AG08396 (cell line): ENCODE data around the gene ASCC3.
"Not testable (repeated sequence)": the region's sequence is repeated elsewhere in the genome, so short reads cannot be mapped to it uniquely, and the experiment has no call there.

Source experiments
- DNase-seq: peaks from one replicate; pipeline ENCODE4 v3.0.0; 2012; ENCODE audit warnings: low spot score, mixed read lengths

ASCC3 gene

DNA sequence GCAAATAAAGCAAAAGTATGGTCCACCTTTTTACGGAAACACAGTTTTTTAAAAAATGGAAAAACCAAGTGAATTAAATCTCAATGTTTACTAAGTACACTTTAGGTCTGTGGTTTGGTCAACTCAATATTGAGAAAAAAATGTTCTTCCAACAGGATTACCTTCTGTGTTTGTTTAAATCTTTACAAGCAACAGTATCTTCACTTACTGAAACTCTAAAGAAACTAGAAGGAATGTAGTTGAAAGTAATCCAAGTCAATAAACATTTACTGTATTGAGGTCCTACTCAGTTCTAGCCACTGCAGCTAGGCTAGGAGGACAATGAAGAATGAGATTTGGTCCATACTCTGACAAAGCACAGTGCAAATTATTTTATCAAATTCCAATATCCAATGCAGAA is 80.1 kb downstream of the ASCC3 start:
- no peak for DNase-seq

DNA sequence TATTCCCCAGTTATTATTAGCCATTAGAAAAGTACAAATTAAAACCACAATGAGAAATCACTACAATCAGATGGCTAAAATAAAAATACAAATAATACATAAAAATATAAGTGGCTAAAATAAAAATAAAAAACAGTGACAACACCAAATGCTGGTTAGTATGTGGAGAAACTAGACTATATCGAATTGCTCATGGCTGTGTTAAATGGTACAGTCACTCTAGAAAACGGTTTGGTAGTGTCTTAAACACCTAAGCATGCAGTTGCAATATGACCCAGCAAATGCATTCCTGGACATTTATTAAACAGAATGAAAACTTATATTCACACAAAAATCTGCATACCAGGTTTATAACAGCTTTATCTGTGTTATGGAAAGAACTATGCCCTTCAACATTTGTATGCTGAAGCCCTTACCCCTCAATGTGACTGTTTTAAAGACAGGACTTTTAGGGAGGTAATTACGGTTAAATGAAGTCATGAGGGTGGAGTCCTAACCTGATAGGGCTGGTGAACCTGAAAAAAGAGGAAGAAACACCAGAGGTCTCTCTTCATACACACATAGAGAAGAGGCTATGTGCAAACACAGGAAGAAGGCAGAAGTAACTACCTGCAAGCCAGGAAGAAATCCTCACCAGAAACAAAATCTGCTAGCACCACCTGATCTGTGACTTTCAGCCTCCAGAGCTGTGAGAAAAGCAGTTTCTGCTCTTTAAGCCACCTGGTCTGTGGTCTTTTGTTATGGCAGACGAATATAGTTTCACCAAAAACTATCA is 84.9 kb downstream of the ASCC3 start:
- DNase-seq: no peak

GRCh38 chr6:100790084-100790483 is 91.0 kb downstream of the ASCC3 start:
- no peak for DNase-seq

DNA sequence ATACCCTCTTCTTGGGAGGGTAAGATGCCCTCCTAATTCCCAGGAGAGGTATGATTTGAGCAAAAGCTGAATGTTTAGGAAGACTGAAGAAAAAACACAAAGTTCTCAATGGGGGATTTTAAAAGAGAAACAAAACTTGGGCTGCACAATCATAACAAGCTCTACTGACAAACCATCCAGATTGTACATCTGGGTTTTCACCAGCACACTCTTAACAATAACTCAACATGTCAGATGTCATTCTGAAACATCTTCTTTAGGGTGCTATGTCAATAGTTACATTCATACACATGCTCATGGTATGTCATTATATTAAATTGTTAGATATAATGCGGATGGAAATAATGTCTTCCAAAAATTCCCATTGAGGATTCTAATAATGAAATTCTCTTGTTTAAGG is 95.1 kb downstream of the ASCC3 start:
- DNase-seq: no peak

GRCh38 chr6:100780648-100781047 is 100.5 kb downstream of the ASCC3 start:
- DNase-seq: no peak

DNA sequence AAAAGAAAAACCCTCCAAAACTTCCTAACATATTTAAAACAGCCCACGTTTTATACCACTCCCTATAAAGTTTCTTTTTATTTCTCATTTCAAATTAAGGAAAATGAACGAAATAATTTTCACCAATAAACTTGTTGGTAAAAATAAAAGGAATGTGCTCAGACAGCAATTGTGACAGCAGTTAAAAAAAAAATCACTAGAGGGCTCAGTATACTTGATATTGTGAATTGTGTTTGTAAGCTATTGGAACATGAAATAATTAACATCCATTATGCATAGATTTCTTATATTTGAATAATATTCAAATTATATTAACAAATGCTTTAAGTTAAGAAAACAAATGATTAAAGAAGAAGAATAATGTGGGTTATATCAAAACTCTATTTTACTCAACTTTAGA is 105.5 kb downstream of the ASCC3 start:
- DNase-seq: no peak

DNA sequence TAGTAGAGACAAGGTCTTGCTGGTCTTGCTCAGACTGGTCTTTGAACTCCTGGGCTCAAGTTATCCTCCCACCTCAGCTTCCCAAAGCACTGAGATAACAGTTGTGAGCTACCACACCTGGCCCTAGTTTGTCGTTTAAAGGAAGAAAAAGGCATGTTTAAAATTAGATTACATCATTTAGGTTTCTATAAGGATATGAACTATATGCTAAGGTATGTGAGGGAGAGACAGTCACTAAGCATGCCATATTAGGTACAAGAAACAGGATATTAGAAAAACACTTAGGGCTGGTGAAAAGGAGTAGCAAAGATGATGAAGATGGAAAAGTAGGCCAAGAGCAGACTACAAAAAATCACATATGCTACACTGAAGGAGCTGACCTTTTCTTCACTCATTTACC is 106.4 kb downstream of the ASCC3 start:
- no peak for DNase-seq

DNA sequence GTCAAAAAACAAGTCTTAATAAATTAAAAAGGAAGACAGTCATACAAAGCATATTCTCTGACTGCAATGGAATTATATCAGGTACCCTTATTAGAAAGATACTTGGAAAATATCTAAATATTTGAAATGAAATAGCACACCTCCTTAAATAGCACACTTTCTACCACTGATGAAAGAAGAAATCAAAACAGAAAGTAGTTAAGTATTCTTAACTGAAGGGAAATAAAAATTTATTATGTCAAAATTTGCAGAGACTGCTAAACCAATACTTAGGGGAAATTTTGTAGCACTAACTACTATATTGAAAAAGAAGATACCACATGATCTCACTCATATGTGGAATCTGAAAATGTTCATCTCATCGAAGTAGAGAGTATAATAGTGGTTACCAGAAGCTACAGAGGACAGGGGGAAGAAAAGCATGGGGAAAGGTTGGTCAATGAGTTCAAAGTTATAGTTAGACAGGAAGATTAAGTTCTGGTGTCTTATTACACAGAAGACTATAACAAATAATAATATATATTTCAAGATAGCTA is 112.2 kb downstream of the ASCC3 start:
- no peak for DNase-seq

DNA sequence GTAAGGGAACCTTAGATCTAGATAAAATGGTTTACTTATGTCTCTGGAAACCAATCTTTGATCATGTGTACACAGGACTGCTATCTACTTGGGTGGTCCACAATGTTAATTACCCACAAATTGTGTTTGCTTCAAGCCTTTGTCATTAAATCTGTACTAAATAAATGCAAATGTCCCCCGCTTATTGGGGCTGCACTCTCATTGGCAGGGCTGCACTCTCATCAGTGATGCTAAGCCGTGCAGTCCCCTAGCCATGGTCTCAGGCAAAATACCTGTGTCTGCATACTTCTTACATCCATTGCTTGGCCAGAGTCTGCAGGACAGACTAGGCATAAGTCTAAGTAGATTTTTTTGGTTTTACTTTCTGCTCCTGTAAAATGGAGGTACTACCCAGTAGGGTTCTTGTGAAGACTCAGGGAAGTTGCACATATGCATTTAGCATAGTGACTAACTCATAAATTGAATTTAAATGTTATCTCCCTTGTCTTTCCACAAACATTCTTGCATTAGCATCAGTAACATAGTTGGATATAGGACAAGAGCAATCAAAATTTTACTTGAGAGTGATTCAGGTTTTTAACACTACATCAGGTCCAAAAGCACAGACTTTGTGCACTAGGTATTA is 117.4 kb downstream of the ASCC3 start:
- DNase-seq: no peak

DNA sequence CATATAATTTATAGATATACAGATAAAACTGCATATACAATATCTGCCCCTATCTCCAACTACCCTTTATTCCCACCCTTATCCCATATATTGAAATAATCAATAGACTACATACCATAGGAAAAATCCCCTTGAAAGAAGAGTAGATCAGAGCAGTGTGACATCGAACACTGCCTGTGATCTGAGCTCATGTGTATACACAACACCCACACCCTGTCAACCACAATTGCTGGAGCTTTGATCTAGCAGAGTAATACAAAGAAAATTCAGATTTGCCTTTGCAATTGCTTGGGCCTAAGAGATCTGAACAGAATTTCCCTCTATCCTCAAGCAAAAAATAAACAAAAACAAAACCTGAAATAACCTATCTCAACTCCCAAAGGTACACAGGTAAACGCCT is 119.3 kb downstream of the ASCC3 start:
- no peak for DNase-seq

GRCh38 chr6:100758386-100758785 is 122.7 kb downstream of the ASCC3 start:
- not testable (repeated sequence) for DNase-seq

GRCh38 chr6:100753421-100753820 is 127.7 kb downstream of the ASCC3 start:
- DNase-seq: no peak

DNA sequence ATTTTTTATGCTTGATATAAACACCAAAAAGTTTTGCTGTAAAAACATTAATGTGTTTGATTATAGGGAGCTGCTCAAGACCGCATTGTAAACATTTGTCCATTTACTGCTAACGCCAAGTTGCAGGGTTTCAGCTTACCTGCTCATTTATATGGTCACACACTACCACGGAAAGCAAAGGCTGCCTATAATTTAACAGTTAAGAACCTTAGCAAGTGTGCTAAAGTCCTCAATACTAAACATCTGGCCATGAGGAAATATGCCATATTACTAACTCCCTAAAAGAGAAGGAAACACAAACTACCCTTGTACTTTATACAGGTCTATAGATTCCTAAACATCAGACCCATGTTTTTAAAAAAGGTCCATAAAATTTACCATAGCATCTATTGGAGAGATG is 129.5 kb downstream of the ASCC3 start:
- no peak for DNase-seq

DNA sequence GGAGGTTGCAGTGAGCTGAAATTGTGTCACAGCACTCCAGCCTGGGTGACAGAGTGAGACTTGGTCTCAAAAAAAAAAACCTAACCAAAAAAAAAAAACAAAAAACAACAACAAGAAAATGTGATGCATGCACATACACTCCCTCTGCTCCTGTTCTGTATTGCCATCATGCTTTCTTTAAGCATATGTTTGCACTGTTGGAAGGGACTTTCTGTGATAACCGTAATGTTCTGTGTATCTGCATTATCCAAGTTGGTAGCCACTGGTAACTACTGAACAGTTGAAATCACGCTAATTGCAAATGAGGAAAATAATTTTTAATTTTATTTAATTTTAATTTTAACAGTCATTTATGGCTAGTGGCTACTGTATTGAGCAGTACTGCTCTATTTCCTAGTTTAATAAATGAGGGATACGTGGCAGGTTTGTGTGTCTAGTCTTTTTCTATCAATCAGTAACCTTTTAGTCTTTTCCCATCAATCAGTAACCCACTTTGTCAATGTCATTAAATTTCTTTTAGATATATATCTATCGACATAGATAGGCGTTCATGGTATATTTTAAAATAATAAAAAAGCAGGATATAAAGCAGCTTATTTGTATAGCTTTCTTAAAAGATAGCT is 135.6 kb downstream of the ASCC3 start:
- no peak for DNase-seq

DNA sequence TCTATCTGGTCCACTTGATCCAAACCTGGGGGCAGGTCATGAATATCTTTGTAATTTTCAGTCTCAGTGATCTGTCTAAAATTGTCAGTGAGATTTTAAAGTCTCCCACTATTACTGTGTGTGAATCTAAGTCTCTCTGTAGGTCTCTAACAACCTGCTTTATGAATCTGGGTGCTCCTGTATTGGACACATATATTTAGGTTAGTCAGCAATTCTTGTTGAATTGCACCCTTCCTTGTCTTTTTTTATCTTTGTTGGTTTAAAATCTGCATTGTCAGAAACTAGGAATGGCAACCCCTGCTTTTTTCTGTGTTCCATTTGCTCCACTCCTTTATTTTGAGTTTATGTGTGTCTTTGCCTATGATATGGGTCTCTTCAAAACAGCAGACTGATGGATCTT is 140.7 kb downstream of the ASCC3 start:
- no peak for DNase-seq

- DNase-seq: not testable (repeated sequence)
These were observed 143.4 kb downstream of the ASCC3 start for GRCh38 chr6:100737720-100738119.

- no peak for DNase-seq
These were observed 149.7 kb downstream of the ASCC3 start for GRCh38 chr6:100731411-100731810.

DNA sequence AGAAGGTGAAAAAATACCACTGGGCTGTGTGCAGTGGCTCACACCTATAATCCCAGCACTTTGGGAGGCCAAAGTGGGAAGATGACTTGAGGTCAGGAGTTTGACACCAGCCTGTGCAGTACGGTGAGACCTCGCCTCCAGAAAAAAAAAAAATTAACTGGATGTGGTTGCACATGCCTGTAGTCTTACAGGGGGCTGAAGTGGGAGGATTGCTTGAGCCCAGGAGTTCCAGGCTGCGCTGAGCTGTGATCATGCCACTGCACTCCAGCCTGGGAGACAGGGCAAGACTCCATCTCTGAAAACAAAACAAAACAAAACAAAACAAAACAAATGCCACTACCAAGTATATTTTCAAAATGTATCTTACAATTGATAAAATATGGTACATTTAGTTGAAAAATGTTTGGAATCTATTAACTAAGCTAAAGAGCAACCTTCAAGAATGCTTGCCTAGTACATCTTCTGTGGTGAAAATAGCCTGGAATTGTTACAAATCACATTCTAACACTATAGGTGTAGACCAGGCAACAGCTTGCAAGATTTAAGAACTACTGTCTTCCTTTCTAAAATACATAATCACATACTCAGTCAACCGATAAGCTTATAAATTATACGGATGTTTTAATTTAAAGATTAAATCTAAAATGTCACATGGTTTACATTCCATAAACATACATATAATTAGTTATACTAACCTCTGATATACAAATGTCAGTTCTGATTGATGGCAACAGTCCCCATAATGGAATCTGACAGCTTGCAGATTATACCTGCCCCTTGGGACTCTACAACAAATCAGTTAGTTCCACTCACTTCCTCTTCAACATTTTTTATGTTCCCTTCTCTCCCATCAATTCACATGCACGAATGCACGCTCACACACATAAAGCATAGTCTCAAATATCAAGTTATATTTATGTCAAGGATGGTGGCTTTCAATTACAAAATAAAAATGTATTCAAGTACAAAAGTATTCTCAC is 150.8 kb downstream of the ASCC3 start:
- no peak for DNase-seq

DNA sequence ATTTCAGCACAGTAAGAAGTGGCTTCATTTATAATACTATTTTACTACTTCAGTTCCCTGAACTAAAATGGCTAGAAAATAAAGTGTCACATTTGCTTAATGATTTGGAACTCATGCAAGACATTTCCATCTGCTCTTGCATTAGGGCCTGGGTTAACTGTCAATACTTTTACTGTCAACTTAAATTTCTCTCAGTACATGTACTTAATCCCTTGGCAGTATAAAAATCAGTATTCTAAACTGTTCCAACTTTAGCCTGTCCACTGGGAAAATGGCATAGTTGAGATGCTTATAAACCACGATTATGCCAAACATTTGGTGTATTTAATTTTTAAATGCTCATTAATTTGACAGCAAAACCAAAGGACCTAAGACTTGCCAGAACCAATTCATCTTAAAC is 154.5 kb downstream of the ASCC3 start:
- DNase-seq: no peak

GRCh38 chr6:100724696-100725095 is 156.4 kb downstream of the ASCC3 start:
- no peak for DNase-seq

DNA sequence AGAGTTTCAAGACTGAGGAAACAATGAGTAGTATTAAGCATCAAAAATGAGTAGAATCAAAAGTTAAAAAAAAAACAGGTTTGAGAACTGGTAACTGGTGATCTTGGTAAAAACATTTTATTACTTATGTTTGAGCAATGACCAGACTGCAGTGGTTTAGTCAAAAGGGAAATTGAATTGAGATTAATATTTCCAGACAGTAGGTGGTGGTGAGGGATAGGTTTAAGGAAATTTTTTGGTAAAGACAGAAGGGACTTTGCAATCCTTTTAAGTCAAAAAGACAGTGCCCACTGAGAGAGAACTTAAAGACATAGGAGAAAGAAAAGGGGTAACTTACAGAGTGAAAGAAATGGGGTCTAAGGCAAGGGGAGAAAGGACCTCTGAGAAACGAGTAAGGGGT is 156.9 kb downstream of the ASCC3 start:
- DNase-seq: no peak

DNA sequence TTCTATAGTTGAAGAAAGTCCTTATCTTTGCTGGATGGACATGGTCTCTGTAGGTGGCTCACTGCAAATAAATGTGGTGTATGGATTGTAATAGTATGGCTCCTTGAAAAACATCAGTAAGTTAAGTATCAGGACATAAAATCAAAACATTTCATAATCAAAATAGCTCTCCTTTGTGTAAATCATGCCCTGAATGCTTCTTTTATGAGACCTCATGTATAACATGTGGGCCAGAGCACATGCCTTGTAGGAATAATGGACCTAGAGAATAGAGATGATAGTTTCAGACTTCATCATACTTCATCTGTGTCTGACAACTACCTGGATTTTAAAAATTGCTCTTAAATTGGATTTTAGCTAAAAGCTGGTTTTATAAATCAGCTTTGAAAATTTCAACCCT is 159.9 kb downstream of the ASCC3 start:
- no peak for DNase-seq
